Neural progenitor cell (in vitro differentiated cells): Measurements from ENCODE around the gene SLC41A1.
"Not testable (repeated sequence)": the region's sequence is repeated elsewhere in the genome, so short reads cannot be mapped to it uniquely, and the experiment has no call there.

Experiments used
- EZH2 ChIP-seq: fragments of 200-600 bp; sonication (generic); IDR thresholded peaks from 2 replicates; pipeline ENCODE4 v1.6.1; 2017; ENCODE audit warnings: antibody characterized with exemption, mild to moderate bottlenecking, moderate library complexity
- EZH2phosphoT487 ChIP-seq: fragments of 200-600 bp; sonication (generic); IDR thresholded peaks from 2 replicates; pipeline ENCODE4 v1.6.1; 2017; ENCODE audit warnings: antibody characterized with exemption
- TF ChIP-seq, protein P1 (sequence below): fragments of 200-600 bp; sonication (generic); IDR thresholded peaks from 2 replicates; pipeline ENCODE4 v1.5.1; 2017; ENCODE audit warnings: antibody characterized with exemption, mild to moderate bottlenecking

- TF ChIP-seq EZH2phosphoT487, EZH2: not testable (repeated sequence)
- TF ChIP-seq, protein P1, sequence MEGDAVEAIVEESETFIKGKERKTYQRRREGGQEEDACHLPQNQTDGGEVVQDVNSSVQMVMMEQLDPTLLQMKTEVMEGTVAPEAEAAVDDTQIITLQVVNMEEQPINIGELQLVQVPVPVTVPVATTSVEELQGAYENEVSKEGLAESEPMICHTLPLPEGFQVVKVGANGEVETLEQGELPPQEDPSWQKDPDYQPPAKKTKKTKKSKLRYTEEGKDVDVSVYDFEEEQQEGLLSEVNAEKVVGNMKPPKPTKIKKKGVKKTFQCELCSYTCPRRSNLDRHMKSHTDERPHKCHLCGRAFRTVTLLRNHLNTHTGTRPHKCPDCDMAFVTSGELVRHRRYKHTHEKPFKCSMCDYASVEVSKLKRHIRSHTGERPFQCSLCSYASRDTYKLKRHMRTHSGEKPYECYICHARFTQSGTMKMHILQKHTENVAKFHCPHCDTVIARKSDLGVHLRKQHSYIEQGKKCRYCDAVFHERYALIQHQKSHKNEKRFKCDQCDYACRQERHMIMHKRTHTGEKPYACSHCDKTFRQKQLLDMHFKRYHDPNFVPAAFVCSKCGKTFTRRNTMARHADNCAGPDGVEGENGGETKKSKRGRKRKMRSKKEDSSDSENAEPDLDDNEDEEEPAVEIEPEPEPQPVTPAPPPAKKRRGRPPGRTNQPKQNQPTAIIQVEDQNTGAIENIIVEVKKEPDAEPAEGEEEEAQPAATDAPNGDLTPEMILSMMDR, result not testable (repeated sequence)
Observed at GRCh38 chr1:205823260-205823659, 10.3 kb upstream of the SLC41A1 start.
